Measurements from ENCODE around the gene TMCO4.

DNA sequence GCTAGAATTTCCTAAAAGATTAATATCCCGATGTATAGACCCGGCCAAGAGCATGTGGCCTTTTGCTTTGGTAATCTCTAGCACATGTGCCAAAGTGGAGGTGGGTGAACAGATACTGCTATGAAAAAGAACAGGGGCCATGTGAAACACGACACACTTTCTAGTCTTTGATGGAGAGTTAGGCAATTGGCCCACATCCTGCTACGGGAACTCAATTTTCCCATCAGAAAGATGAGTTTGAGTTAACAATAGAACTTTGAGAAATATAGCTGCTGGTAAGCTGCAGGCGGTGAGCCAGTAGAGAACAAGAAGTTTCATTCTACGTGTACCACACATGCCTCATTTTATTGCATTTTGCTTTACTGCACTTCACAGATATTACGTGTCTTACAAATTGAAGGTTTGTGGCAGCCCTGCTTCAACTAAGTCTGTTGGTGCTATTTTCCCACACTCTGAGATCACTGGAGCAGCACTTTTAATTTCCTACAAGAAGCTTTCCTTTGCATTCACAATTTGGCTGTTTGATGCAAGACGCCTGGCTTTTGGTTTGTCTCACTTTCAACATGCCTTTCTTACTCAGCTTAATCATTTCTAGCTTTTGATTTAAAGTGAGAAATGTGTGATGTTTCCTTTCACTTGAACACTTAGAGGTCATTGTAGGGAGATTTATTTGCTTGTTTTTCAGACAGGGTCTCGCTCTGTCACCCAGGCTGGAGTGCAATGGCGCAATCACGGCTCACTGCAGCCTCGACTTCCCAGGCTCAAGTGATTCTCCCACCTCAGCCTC lies 88.7 kb downstream of the TMCO4 start:
- TF ChIP-seq CTCF (IDR thresholded peaks at IDR 0.05) (no peak), POLR2A (IDR thresholded peaks at IDR 0.05) (no peak)

Measured in right lobe of liver (tissue), 4 donors.